HUES64 (cell line): Measurements from ENCODE around the gene EDRF1.
"Not testable (repeated sequence)": the region's sequence is repeated elsewhere in the genome, so short reads cannot be mapped to it uniquely, and the experiment has no call there.

ENCODE experiments used
- H3K27ac ChIP-seq: 2 replicates; pipeline ENCODE4 v1.7.0; 2013; ENCODE audit warnings: low read depth, low read length, inconsistent platforms
- H3K27me3 ChIP-seq: 2 replicates; pipeline ENCODE4 v1.6.1; 2013; ENCODE audit warnings: mild to moderate bottlenecking, low read length; ENCODE audit not compliant: insufficient read depth
- H3K36me3 ChIP-seq: 2 replicates; pipeline ENCODE4 v1.6.1; 2013; ENCODE audit warnings: mild to moderate bottlenecking, low read length; ENCODE audit not compliant: insufficient read depth
- H3K4me1 ChIP-seq: 2 replicates; pipeline ENCODE4 v1.6.1; 2013; ENCODE audit warnings: mild to moderate bottlenecking, low read length, moderate library complexity; ENCODE audit not compliant: insufficient read depth
- H3K4me3 ChIP-seq: 2 replicates; pipeline ENCODE4 v1.5.1; 2013; ENCODE audit warnings: mild to moderate bottlenecking, low read length, moderate library complexity
- H3K9ac ChIP-seq: 2 replicates; pipeline ENCODE4 v1.6.1; 2013; ENCODE audit warnings: mild to moderate bottlenecking, low read depth, low read length
- H3K9me3 ChIP-seq: 2 replicates; pipeline ENCODE4 v1.6.1; 2013; ENCODE audit warnings: low read depth, low read length; ENCODE audit not compliant: insufficient read depth
- WGBS: fragments of 150-250, 120-280 bp; methylation state at CpG from one replicate; pipeline ENCODE4 v1.1.7; 2013; ENCODE audit warnings: missing lambda C conversion rate; 5-methylcytosine and 5-hydroxymethylcytosine counted together

EDRF1 gene

DNA sequence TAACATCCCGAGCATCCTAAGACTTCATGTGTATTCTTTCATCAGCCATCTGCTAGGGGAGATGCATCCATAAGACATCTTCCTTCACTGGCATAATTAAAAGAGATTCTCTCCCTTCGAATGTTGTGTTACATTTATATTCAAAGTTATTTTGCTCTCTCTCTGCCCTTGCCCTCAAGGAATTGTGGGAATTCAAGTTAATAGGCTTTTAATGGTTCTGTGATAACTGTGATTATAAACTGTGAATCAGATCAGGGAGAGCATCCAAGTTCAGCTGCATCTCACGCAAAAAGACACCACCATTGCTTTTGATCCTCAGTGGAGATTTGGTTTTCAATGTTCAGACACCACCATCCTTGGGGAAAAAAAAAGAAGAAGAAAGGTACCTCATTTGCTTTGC, 27.3 kb upstream of the EDRF1 start:
- H3K27me3 ChIP-seq = no peaks in the 10 kb centered on the region
- no peak overlapping the region for H3K27ac ChIP-seq
- no peaks in the 10 kb centered on the region for H3K9me3 ChIP-seq
- peaks cover 5% of the 10 kb centered on the region; the same call in 1 of the 2 replicates for H3K4me1 ChIP-seq
- 84% methylated on average over 2 of the region's 3 CpGs for WGBS
- no peaks in the 10 kb centered on the region for H3K36me3 ChIP-seq
- H3K9ac ChIP-seq = no peak overlapping the region
- H3K4me3 ChIP-seq = no peak overlapping the region

GRCh38 chr10:125692601-125693523, 26.6 kb upstream of the EDRF1 start:
- Histone ChIP-seq H3K4me3 (no peak overlapping the region), H3K9me3 (no peaks in the 10 kb centered on the region), H3K27ac (no peak overlapping the region), H3K4me1 (peaks cover 5% of the 10 kb centered on the region; the same call in 1 of the 2 replicates), H3K9ac (no peak overlapping the region), H3K36me3 (no peaks in the 10 kb centered on the region), H3K27me3 (no peaks in the 10 kb centered on the region)
- 91% methylated on average over 11 of the region's 12 CpGs for WGBS

DNA sequence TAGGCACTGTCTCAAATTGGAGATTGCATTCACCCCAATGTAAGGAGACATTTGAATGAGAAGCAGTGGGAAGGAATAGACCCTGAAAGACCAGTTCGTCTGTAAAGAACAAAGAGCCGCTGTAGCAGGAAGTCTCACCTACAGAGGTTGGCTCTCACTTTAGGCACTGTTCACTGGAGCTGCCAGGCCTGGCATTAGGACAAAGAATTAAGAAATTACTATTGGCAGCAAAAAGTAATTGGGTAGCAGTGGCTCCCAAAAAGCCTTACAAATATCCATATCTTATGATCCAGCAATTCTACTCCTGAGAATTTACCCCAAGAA, 26.0 kb upstream of the EDRF1 start:
- Histone ChIP-seq H3K4me1 (peaks cover 5% of the 10 kb centered on the region; the same call in 1 of the 2 replicates), H3K36me3 (no peaks in the 10 kb centered on the region), H3K9ac (no peak overlapping the region), H3K4me3 (no peak overlapping the region), H3K27me3 (no peaks in the 10 kb centered on the region), H3K9me3 (no peaks in the 10 kb centered on the region), H3K27ac (no peak overlapping the region)
- 91% methylated on average over 2 of the region's 2 CpGs for WGBS

- H3K4me3 ChIP-seq = no peak overlapping the region
- peaks cover 5% of the 10 kb centered on the region; the same call in 1 of the 2 replicates for H3K4me1 ChIP-seq
- WGBS = 89% methylated on average over 1 of the region's 1 CpG
Observed at GRCh38 chr10:125694883-125695282, 24.6 kb upstream of the EDRF1 start.

GRCh38 chr10:125696884-125697283, 22.6 kb upstream of the EDRF1 start:
- H3K27me3 ChIP-seq, H3K9ac ChIP-seq, H3K4me3 ChIP-seq, H3K4me1 ChIP-seq, H3K27ac ChIP-seq, H3K9me3 ChIP-seq, H3K36me3 ChIP-seq: not testable (repeated sequence)
- 89% methylated on average over 6 of the region's 6 CpGs for WGBS

More at GRCh38 chr10:125694883-125695282, 24.6 kb upstream of the EDRF1 start:
- Histone ChIP-seq H3K27ac (no peak overlapping the region), H3K9me3 (no peaks in the 10 kb centered on the region), H3K9ac (no peak overlapping the region), H3K27me3 (no peaks in the 10 kb centered on the region), H3K36me3 (no peaks in the 10 kb centered on the region)

DNA sequence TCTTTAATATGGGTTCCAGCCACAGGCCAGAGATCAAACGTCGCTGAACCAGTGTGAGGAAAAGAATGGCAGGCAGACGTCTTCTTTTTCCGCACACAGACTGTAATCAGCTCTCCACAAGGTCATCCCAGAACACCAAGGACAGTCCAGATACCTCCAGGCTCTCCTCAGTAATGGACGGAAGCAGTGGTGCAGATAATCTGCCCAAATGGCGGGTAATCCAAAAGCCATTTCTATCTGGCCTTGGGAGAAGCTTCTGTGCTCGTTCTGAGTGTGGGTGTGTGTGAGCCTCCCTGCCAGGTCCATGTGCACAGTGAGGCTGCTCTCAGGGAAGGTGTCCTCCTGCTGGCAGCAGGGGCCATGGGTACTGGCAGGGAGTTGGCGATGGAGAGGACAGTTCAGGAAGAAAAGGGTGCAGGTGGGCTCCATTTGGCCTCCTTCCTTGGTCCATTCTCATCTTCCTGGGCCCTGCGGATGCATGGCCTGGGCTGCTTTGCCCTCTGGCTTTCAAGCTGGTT, 21.0 kb upstream of the EDRF1 start:
- no peak overlapping the region for H3K9ac ChIP-seq
- H3K4me3 ChIP-seq = no peak overlapping the region
- 89% methylated on average over 9 of the region's 9 CpGs for WGBS
- no peaks in the 10 kb centered on the region for H3K27me3 ChIP-seq
- no peaks in the 10 kb centered on the region for H3K9me3 ChIP-seq
- H3K36me3 ChIP-seq = no peaks in the 10 kb centered on the region
- H3K27ac ChIP-seq = no peak overlapping the region
- peaks cover 1% of the 10 kb centered on the region; the same call in 1 of the 2 replicates for H3K4me1 ChIP-seq

DNA sequence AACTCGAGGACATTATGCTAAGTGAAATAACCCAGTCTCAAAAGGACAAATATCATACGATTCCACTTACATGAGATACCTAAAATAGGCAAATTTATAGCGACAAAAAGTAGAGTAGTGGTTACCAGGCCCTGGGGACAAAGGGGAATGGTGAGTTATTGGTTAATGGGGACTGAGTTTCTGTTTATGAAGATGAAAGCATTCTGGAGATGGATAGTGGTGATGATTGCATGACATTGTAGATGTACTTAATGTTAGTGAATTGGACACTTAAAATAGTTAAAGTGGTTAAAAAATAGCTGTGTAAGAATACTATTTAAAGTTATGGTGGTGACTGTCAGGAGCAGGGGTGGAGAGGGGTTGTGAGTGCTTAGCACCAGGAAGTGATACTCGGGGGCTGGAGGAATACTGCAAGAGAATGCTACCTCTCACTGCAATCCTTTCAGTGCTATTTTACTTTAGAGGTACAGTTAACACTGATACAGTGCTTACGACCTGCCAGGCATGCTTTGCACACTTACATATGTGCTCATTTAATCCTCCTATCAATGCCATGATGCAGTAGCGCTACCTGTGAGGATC, 19.9 kb upstream of the EDRF1 start:
- no peaks in the 10 kb centered on the region for H3K27me3 ChIP-seq
- no peak overlapping the region for H3K4me3 ChIP-seq
- H3K36me3 ChIP-seq = no peaks in the 10 kb centered on the region
- H3K4me1 ChIP-seq = no peaks in the 10 kb centered on the region
- no peak overlapping the region for H3K27ac ChIP-seq
- no peaks in the 10 kb centered on the region for H3K9me3 ChIP-seq
- no peak overlapping the region for H3K9ac ChIP-seq
- 90% methylated on average over 6 of the region's 6 CpGs for WGBS

DNA sequence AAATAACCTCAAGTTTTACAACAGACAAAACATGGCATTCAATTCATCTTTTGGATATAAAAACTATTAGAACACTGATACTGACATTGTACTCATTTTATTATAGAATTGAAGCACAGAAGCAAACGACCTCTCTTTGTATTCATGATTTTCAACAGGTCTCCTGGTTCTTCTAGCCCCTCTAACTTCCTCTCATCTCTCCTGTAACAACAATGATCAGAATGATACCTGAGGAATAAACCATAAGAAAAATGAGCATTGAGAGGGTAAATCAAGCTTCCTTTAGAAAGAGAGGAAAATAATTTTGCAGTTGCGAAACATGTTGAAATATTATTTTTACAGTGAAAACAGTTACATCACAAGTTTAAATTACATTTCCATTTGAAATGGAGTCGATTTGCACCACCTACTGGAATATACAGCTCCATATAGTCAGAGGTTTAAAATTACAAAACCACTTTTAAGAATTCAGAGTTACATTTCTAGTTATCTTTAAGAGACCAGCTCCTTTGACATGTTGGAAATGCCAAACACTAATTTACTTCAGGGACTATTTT, 19.1 kb upstream of the EDRF1 start:
- WGBS = 94% methylated on average over 2 of the region's 3 CpGs

GRCh38 chr10:125707541-125708468, 11.7 kb upstream of the EDRF1 start:
- no peak overlapping the region for H3K9ac ChIP-seq
- no peaks in the 10 kb centered on the region for H3K36me3 ChIP-seq
- H3K9me3 ChIP-seq = no peaks in the 10 kb centered on the region
- WGBS = 84% methylated on average over 6 of the region's 6 CpGs
- peaks cover 24% of the 10 kb centered on the region for H3K4me1 ChIP-seq
- H3K4me3 ChIP-seq = no peak overlapping the region
- no peak overlapping the region for H3K27ac ChIP-seq
- H3K27me3 ChIP-seq = no peaks in the 10 kb centered on the region

More for the DNA sequence above, 19.1 kb upstream of the EDRF1 start:
- Histone ChIP-seq H3K4me3 (no peak overlapping the region), H3K36me3 (no peaks in the 10 kb centered on the region), H3K4me1 (no peaks in the 10 kb centered on the region), H3K27me3 (no peaks in the 10 kb centered on the region), H3K9ac (no peak overlapping the region), H3K27ac (no peak overlapping the region), H3K9me3 (no peaks in the 10 kb centered on the region)

- no peak overlapping the region for H3K9ac ChIP-seq
- H3K4me1 ChIP-seq = peaks cover 24% of the 10 kb centered on the region
- WGBS = 56% methylated on average over 4 of the region's 5 CpGs
Observed at GRCh38 chr10:125708971-125709503, 10.5 kb upstream of the EDRF1 start.

More at GRCh38 chr10:125708971-125709503, 10.5 kb upstream of the EDRF1 start:
- Histone ChIP-seq H3K27me3 (no peaks in the 10 kb centered on the region), H3K36me3 (no peaks in the 10 kb centered on the region), H3K9me3 (no peaks in the 10 kb centered on the region), H3K4me3 (no peak overlapping the region), H3K27ac (no peak overlapping the region)
